Endothelial cell of umbilical vein (primary cell): ENCODE measurements around the gene TSPO. TPM values are rescaled to one million over a fixed set of nuclear protein-coding genes. Genes with fewer than 3 reads are reported as not detected.

Experiments
- BruUV-seq: library from RNA; stranded (reverse); fragments of 400-500 nt; replicated peaks from 2 replicates; lab custom pipeline; 2021; lab: Mats Ljungman, UMichigan
- CTCF ChIA-PET: fragments of 300-600, 350-600 bp; sonication (Branson Sonifier 250); formaldehyde crosslinking; loops from one replicate; lab custom pipeline; 2021; ENCODE audit warnings: antibody characterized with exemption, inconsistent platforms; lab: Charles Lee
- POLR2A ChIA-PET: fragments of 300-600, 350-600 bp; sonication (Branson Sonifier 250); formaldehyde crosslinking; loops from one replicate; lab custom pipeline; 2021; ENCODE audit warnings: antibody characterized with exemption, inconsistent platforms; lab: Charles Lee
- DNase-seq: peaks from one replicate; pipeline ENCODE4 v3.0.0-alpha.2; 2011; ENCODE audit warnings: low read depth, low spot score
- FAIRE-seq: peaks from 2 replicates; lab custom pipeline; 2011; peaks lifted over from hg19 to GRCh38; lab: Jason Lieb, UNC
- H2AFZ ChIP-seq: 2 replicates; pipeline ENCODE4 v1.6.0; 2012; ENCODE audit warnings: low read depth, low read length, control low read depth, inconsistent platforms
- H3K27ac ChIP-seq: 2 replicates; pipeline ENCODE4 v1.5.1; 2011; ENCODE audit warnings: low read depth, mild to moderate bottlenecking, control low read depth, low read length, moderate library complexity; ENCODE audit not compliant: insufficient read depth
- H3K27me3 ChIP-seq, 2 experiments: 2 replicates each; pipeline versions ENCODE4 v1.6.0 to v1.6.1; 2011; ENCODE audit warnings: low read length in 2 of 2, mixed read lengths in 1 of 2; ENCODE audit not compliant: control insufficient read depth in 2 of 2, insufficient read depth in 2 of 2
- H3K36me3 ChIP-seq, 2 experiments: 2 replicates in 1 of 2; 3 replicates in 1 of 2; pipeline ENCODE4 v1.5.1; 2011; ENCODE audit warnings: low read length in 2 of 2, mild to moderate bottlenecking in 1 of 2, moderate library complexity in 1 of 2; ENCODE audit not compliant: control insufficient read depth in 2 of 2, insufficient read depth in 2 of 2; ENCODE audit errors: extremely low read depth in 1 of 2
- H3K4me1 ChIP-seq: 3 replicates; pipeline ENCODE4 v1.5.1; 2011; ENCODE audit warnings: mild to moderate bottlenecking, low read length; ENCODE audit not compliant: control insufficient read depth, insufficient read depth; ENCODE audit errors: extremely low read depth
- H3K4me2 ChIP-seq: 2 replicates; pipeline ENCODE4 v1.6.1; 2011; ENCODE audit warnings: low read length, control low read depth, mixed read lengths; ENCODE audit not compliant: insufficient read depth
- H3K4me3 ChIP-seq, 3 experiments: fragments of 200-600 bp in 1 of 3; sonication (generic), shearing (Covaris generic) in 1 of 3; replicated peaks in 1 of 3; 2 replicates each; pipeline ENCODE4 v1.5.1; 2011 to 2016; ENCODE audit warnings: control low read depth in 3 of 3, low read length in 3 of 3, mild to moderate bottlenecking in 2 of 3, inconsistent platforms in 1 of 3, low read depth in 1 of 3, moderate library complexity in 1 of 3; ENCODE audit not compliant: insufficient read depth in 1 of 3
- H3K79me2 ChIP-seq: 2 replicates; pipeline ENCODE4 v1.6.0; 2012; ENCODE audit warnings: low read length, inconsistent platforms; ENCODE audit not compliant: control insufficient read depth, insufficient read depth
- H3K9ac ChIP-seq: replicated peaks from 2 replicates; pipeline ENCODE3; 2011; ENCODE audit warnings: low read length, control low read depth; ENCODE audit not compliant: insufficient read depth; ENCODE audit errors: extremely low read depth
- H3K9me1 ChIP-seq: replicated peaks from 3 replicates; pipeline ENCODE4 v1.6.0; 2011; ENCODE audit warnings: mild to moderate bottlenecking, low read length; ENCODE audit not compliant: control insufficient read depth, insufficient read depth; ENCODE audit errors: extremely low read depth
- H3K9me3 ChIP-seq: replicated peaks from 2 replicates; pipeline ENCODE4 v1.5.1; 2012; ENCODE audit warnings: low read length, inconsistent platforms; ENCODE audit not compliant: control insufficient read depth, insufficient read depth
- H4K20me1 ChIP-seq: replicated peaks from 2 replicates; pipeline ENCODE3; 2011; ENCODE audit warnings: mild to moderate bottlenecking, low read length; ENCODE audit not compliant: control insufficient read depth, insufficient read depth; ENCODE audit errors: extremely low read depth
- CTCF ChIP-seq, 2 donors: IDR thresholded peaks; 1 replicate in 1 of 2; 2 replicates in 1 of 2; pipeline ENCODE4 v1.5.1; 2011; ENCODE audit warnings: low read length in 2 of 2, mild to moderate bottlenecking in 2 of 2, moderate library complexity in 2 of 2, control low read depth in 1 of 2, inconsistent platforms in 1 of 2, low read depth in 1 of 2; ENCODE audit not compliant: insufficient read depth in 1 of 2; ENCODE audit errors: extremely low read depth in 1 of 2
- EZH2 ChIP-seq: IDR thresholded peaks from 2 replicates; pipeline ENCODE4 v1.6.1; 2012; ENCODE audit warnings: borderline replicate concordance, low read depth, mild to moderate bottlenecking, moderate library complexity, low read length, inconsistent platforms; ENCODE audit not compliant: severe bottlenecking
- FOS ChIP-seq: IDR thresholded peaks from 2 replicates; pipeline ENCODE4 v1.6.1; 2011; ENCODE audit warnings: mild to moderate bottlenecking, low read length, moderate library complexity, borderline replicate concordance; ENCODE audit not compliant: insufficient read depth
- JUN ChIP-seq: IDR thresholded peaks from 2 replicates; pipeline ENCODE4 v1.6.1; 2011; ENCODE audit warnings: borderline replicate concordance, low read depth; ENCODE audit not compliant: insufficient read length, insufficient read depth
- MAX ChIP-seq: IDR thresholded peaks from 2 replicates; pipeline ENCODE4 v1.6.1; 2011; ENCODE audit not compliant: insufficient read depth, insufficient read length
- MYC ChIP-seq: IDR thresholded peaks from one replicate; pipeline ENCODE4 v1.6.1; 2011; ENCODE audit warnings: mild to moderate bottlenecking, low read depth, low read length
- POLR2A ChIP-seq: IDR thresholded peaks from 2 replicates; pipeline ENCODE4 v1.6.1; 2012; ENCODE audit warnings: low read depth, mild to moderate bottlenecking, control low read depth, low read length
- POLR2AphosphoS5 ChIP-seq: IDR thresholded peaks from 2 replicates; pipeline ENCODE4 v1.6.1; 2012; ENCODE audit warnings: low read depth, mild to moderate bottlenecking, control low read depth, low read length, moderate library complexity; ENCODE audit not compliant: insufficient read depth
- dilution Hi-C: fragments of 300-500 bp; cut with MboI; formaldehyde crosslinking; loops from one replicate; pipeline ENCODE4 v1.15.0; 2019; ENCODE audit warnings: low sequenced_read_pairs; ENCODE audit not compliant: extremely low pct_ligation_motif_present
- intact Hi-C: fragments of 100-400 bp; cut with micrococcal nuclease; formaldehyde crosslinking; loops from one replicate; pipeline ENCODE4 v1.10.0; 2022
- polyA plus RNA-seq, 4 experiments: library from polyadenylated mRNA; depleted of rRNA in 3 of 4; stranded (reverse) in 3 of 4; unstranded in 1 of 4; fragments of >200 nt; gene quantifications; 2 replicates each; pipeline versions ENCODE4 v1.2.1 to v1.2.3, GENCODE V29; 2011 to 2012; ENCODE audit warnings: missing spikeins in 1 of 4
- total RNA-seq: library from RNA; stranded (reverse); gene quantifications from 2 replicates; pipeline ENCODE4 v1.2.3, GENCODE V29; 2021

TSPO gene
- total and polyA plus RNA-seq, 2 donors (not counting 3 experiments of a cell fraction or from before 2014, with no cell fraction given), result 328 to 720 TPM

DNA sequence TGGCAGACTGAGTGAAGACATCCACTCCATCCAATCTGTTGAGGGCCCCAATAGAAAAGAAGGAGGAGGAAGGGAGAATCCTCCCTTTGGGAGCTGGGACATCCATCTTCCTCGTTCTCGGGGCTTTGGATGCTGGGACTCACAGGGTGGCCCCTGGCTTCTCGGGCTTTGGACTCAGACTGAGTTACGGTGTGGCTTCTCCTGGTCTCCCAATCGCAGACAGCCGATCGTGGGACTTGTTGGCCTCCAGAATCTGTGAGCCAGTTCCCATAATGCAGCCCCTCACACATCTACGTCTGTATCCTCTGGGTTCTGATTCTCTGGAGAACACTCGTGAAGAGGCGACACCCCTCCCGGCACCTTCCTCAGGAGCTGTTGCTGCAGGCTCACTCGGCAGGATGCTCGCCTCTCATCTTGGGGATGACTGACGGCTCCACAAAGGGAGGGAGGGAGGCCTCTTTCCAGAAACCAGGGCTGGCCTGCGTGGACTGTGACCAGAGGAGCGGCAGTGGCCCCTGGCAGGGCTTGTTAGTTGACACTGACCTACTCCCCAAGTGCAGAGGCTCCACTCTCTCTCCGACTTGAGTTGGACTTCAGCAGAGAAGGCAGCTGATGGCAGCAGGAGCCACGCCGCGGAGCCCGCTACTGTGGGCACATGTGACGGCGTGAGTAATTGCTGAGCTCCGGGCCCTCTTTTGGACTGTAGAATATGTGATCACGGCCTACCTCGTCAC is 50.3 kb downstream of the TSPO start:
- Histone ChIP-seq H3K36me3 (no peaks in the 10 kb centered on the region), H3K4me2 (no peak overlapping the region), H3K79me2 (no peaks in the 10 kb centered on the region), H2AFZ (no peak overlapping the region), H3K9ac (no peak overlapping the region), H3K27ac (no peak overlapping the region), H3K9me1 (no peaks in the 10 kb centered on the region), H3K4me1 (no peaks in the 10 kb centered on the region), H4K20me1 (no peaks in the 10 kb centered on the region), H3K27me3 (peaks cover 0 to 4% of the 10 kb centered on the region in 2 experiments), H3K9me3 (no peaks in the 10 kb centered on the region), H3K4me3 (no peak overlapping the region)
- no peak for FAIRE-seq
- ChIA-PET CTCF (interaction anchor here (1.8 to 3.5 kb wide), 2 partner anchors 14 kb away, joined by 7 to 11 read pairs; partner anchors contain the start of gene TTLL12), POLR2A (no interaction called here)
- no peak for DNase-seq
- dilution Hi-C loops, result no loop called here
- no TSS peak for BruUV-seq
- TF ChIP-seq FOS (no peak), CTCF (IDR thresholded peaks at IDR 0.05; ENCODE audit: extremely low read depth in 1 of 2, insufficient read depth in 1 of 2, low read depth in 1 of 2, low read length in 2 of 2) (no peak), POLR2A (no peak), EZH2 (no peak), MYC (no peak), JUN (no peak), MAX (no peak), POLR2AphosphoS5 (no peak)
- intact Hi-C loops, result no loop called here
